Neural crest cell (in vitro differentiated cells): ENCODE data around the gene AP3S2. TPM values are rescaled to one million over a fixed set of nuclear protein-coding genes. Genes with fewer than 3 reads are reported as not detected.

Experiments used
- DNase-seq: peaks from one replicate; pipeline ENCODE4 v3.0.0; 2021; ENCODE audit warnings: low read depth, mixed read lengths, low spot score
- H3K27ac Mint-ChIP-seq: one replicate; pipeline ENCODE4 v1.8.0; 2021; ENCODE audit warnings: mild to moderate bottlenecking, mixed read lengths; ENCODE audit not compliant: unreplicated experiment
- H3K27me3 Mint-ChIP-seq: 2 replicates; pipeline ENCODE4 v1.8.0; 2021; ENCODE audit warnings: low read depth, mild to moderate bottlenecking, mixed read lengths
- H3K36me3 Mint-ChIP-seq: 2 replicates; pipeline ENCODE4 v1.8.0; 2021; ENCODE audit warnings: low read depth, mild to moderate bottlenecking, mixed read lengths
- H3K4me1 Mint-ChIP-seq: 2 replicates; pipeline ENCODE4 v1.8.0; 2021; ENCODE audit warnings: mixed read lengths
- H3K4me3 Mint-ChIP-seq: one replicate; pipeline ENCODE4 v1.8.0; 2021; ENCODE audit warnings: mild to moderate bottlenecking, mixed read lengths
- H3K9me3 Mint-ChIP-seq: 2 replicates; pipeline ENCODE4 v1.8.0; 2021; ENCODE audit warnings: mixed read lengths
- total RNA-seq: library from RNA; stranded (reverse); gene quantifications from 2 replicates; pipeline ENCODE4 v1.2.1, GENCODE V29; 2021
- TF ChIP-seq, protein P1 (sequence below): fragments of 200-600 bp; sonication (generic); conservative IDR thresholded peaks from 2 replicates; pipeline ENCODE4 v1.5.0; 2021; ENCODE audit warnings: antibody characterized with exemption, mild to moderate bottlenecking

AP3S2 gene
- total RNA-seq, 1 donor from 2014 or later, result 31.6 TPM

GRCh38 chr15:89799011-89799911 lies 94.5 kb downstream of the AP3S2 start:
- TF ChIP-seq, protein P1, sequence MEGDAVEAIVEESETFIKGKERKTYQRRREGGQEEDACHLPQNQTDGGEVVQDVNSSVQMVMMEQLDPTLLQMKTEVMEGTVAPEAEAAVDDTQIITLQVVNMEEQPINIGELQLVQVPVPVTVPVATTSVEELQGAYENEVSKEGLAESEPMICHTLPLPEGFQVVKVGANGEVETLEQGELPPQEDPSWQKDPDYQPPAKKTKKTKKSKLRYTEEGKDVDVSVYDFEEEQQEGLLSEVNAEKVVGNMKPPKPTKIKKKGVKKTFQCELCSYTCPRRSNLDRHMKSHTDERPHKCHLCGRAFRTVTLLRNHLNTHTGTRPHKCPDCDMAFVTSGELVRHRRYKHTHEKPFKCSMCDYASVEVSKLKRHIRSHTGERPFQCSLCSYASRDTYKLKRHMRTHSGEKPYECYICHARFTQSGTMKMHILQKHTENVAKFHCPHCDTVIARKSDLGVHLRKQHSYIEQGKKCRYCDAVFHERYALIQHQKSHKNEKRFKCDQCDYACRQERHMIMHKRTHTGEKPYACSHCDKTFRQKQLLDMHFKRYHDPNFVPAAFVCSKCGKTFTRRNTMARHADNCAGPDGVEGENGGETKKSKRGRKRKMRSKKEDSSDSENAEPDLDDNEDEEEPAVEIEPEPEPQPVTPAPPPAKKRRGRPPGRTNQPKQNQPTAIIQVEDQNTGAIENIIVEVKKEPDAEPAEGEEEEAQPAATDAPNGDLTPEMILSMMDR, result no peak
- Mint-ChIP-seq H3K4me1 (no peaks in the 10 kb centered on the region), H3K27me3 (peaks cover 5% of the 10 kb centered on the region), H3K4me3 (no peak overlapping the region), H3K27ac (no peak overlapping the region), H3K9me3 (no peaks in the 10 kb centered on the region), H3K36me3 (no peaks in the 10 kb centered on the region)
- no peak for DNase-seq

- no peak overlapping the region for H3K27ac Mint-ChIP-seq
- no peak overlapping the region for H3K4me3 Mint-ChIP-seq
- H3K36me3 Mint-ChIP-seq, result no peaks in the 10 kb centered on the region
- DNase-seq, result no peak
- TF ChIP-seq, protein P1, result no peak
- peaks cover 8% of the 10 kb centered on the region for H3K27me3 Mint-ChIP-seq
- H3K4me1 Mint-ChIP-seq, result no peaks in the 10 kb centered on the region
- no peaks in the 10 kb centered on the region for H3K9me3 Mint-ChIP-seq
These were observed 96.1 kb downstream of the AP3S2 start for GRCh38 chr15:89797678-89798201.

DNA sequence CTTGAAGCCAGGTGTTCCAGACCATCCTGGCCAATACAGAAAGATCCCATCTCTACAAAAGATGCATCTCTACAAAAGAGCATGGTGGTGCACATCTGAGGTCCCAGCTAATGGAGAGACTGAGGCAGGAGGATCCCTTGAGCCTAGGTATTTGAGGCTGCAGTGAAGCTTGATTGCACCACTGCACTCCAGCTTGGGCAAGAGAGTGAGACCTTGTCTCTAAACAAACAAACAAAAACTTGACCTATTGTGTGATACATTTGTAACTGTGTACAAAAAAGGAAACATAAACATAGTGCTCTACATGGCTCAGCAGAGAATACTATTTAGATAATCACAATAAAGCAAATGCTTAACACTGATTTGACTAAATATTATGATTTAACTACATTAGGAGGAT lies 97.8 kb downstream of the AP3S2 start:
- Mint-ChIP-seq H3K4me1 (no peaks in the 10 kb centered on the region), H3K27me3 (peaks cover 8% of the 10 kb centered on the region), H3K4me3 (no peak overlapping the region), H3K36me3 (no peaks in the 10 kb centered on the region), H3K9me3 (no peaks in the 10 kb centered on the region), H3K27ac (no peak overlapping the region)
- no peak for DNase-seq
- TF ChIP-seq, protein P1, result no peak

- Mint-ChIP-seq H3K36me3 (no peaks in the 10 kb centered on the region), H3K27me3 (peaks cover 8% of the 10 kb centered on the region), H3K4me1 (no peaks in the 10 kb centered on the region), H3K27ac (no peak overlapping the region), H3K4me3 (no peak overlapping the region), H3K9me3 (no peaks in the 10 kb centered on the region)
- no peak for DNase-seq
- TF ChIP-seq, protein P1, result no peak
These were observed 99.1 kb downstream of the AP3S2 start for GRCh38 chr15:89794627-89795241.

DNA sequence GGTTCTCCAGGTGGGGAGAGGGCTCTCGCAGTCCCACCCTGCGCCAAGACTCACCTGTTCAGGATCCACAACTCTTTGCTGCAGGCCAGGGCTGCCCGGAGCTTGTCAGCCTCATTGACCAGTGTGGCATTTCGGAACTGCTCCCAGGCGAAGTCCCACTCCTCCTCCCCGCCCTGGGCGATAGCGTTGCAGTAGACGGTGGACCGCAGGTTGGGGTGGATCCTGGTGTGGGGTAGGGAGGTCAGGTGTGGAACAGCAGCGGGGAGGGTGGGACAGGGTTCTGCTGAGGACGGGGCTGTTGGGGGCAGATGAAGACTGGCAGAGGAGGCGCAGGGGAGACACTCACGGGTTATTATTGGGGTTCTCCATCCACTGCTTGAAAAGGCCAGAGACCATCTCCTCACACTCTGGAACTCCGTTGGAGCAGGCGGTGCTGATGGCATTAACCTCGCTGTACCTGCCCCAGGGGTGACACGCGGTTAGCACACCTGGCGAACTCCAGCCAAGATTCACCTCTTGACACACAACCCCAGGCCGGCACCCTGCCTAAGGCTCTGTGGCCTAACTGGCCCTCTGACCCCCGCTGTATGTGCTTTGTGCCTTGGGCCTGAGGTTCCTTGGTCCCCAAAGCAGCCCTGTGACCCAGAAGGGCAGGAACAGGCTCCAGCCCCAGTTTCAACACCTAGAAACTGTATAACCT lies 101.5 kb downstream of the AP3S2 start:
- peaks cover 5% of the 10 kb centered on the region for H3K36me3 Mint-ChIP-seq
- H3K27ac Mint-ChIP-seq, result no peak overlapping the region
- no peak overlapping the region for H3K4me3 Mint-ChIP-seq
- peaks cover 8% of the 10 kb centered on the region for H3K27me3 Mint-ChIP-seq
- no peaks in the 10 kb centered on the region for H3K4me1 Mint-ChIP-seq
- TF ChIP-seq, protein P1, result no peak
- no peak for DNase-seq
- H3K9me3 Mint-ChIP-seq, result peaks cover 8% of the 10 kb centered on the region
